K562 (cell line): Measurements from ENCODE around the gene CRABP2. TPM values are rescaled to one million over a fixed set of nuclear protein-coding genes. Genes with fewer than 3 reads are reported as not detected.

Experiments
- CREB3 ChIP-seq: fragments of 450-650 bp; conservative IDR thresholded peaks from 2 replicates; pipeline ENCODE4 v1.6.1; 2016; ENCODE audit warnings: missing genetic modification characterization, low read depth, mild to moderate bottlenecking, missing compliant biosample characterization, moderate library complexity
- EHMT2 ChIP-seq: fragments of 450-650 bp; IDR thresholded peaks from 2 replicates; pipeline ENCODE4 v1.6.1; 2018; ENCODE audit warnings: antibody characterized with exemption
- ETS2 ChIP-seq: IDR thresholded peaks from 2 replicates; pipeline ENCODE4 v1.6.1; 2016; ENCODE audit warnings: borderline replicate concordance, missing genetic modification characterization, mild to moderate bottlenecking, moderate library complexity, missing compliant biosample characterization; ENCODE audit not compliant: poor library complexity, severe bottlenecking
- IFI16 ChIP-seq: fragments of 250-450 bp; sonication (Bioruptor Pico); IDR thresholded peaks from 2 replicates; pipeline ENCODE4 v2.1.2; 2022; ENCODE audit warnings: mild to moderate bottlenecking, inconsistent platforms
- KLF13 ChIP-seq: fragments of 450-650 bp; IDR thresholded peaks from 2 replicates; pipeline ENCODE4 v1.6.1; 2016; ENCODE audit warnings: missing genetic modification characterization, low read depth, mild to moderate bottlenecking, missing compliant biosample characterization, moderate library complexity, borderline replicate concordance
- LARP7 ChIP-seq: fragments of 450-650 bp; IDR thresholded peaks from 2 replicates; pipeline ENCODE4 v1.6.1; 2016
- RBFOX2 ChIP-seq: fragments of 200-400 bp; formaldehyde crosslinking; IDR thresholded peaks from 2 replicates; pipeline ENCODE4 v1.6.1; 2017; ENCODE audit warnings: low read depth, mild to moderate bottlenecking, low read length, moderate library complexity
- SMAD1 ChIP-seq: fragments of 150-350 bp; IDR thresholded peaks from 2 replicates; pipeline ENCODE4 v1.6.1; 2014; ENCODE audit warnings: low read length, low read depth; ENCODE audit not compliant: partially characterized antibody
- SP2 ChIP-seq: IDR thresholded peaks from 2 replicates; pipeline ENCODE4 v1.6.1; 2011; ENCODE audit warnings: mild to moderate bottlenecking, low read depth, low read length, moderate library complexity; ENCODE audit not compliant: poor library complexity, severe bottlenecking; ENCODE audit errors: extremely low read depth
- TBL1XR1 ChIP-seq, 2 experiments: IDR thresholded peaks; 2 replicates each; pipeline ENCODE4 v1.6.1; 2012; ENCODE audit warnings: improper control_type of control experiment in 2 of 2, low read length in 2 of 2, mild to moderate bottlenecking in 1 of 2
- TBP ChIP-seq: optimal IDR thresholded peaks from 2 replicates; pipeline ENCODE3; 2011; ENCODE audit warnings: low read depth, low read length, improper control_type of control experiment
- TEAD2 ChIP-seq: fragments of 450-650 bp; IDR thresholded peaks from 2 replicates; pipeline ENCODE4 v1.6.1; 2016; ENCODE audit warnings: missing genetic modification characterization, control low read depth, missing compliant biosample characterization
- ZBTB11 ChIP-seq, 3 experiments: fragments of 200-800 bp in 1 of 3; fragments of 250-450 bp in 1 of 3; fragments of 450-650 bp in 1 of 3; sonication (Bioruptor Pico) in 1 of 3; sonication (Bioruptor generic) in 1 of 3; formaldehyde crosslinking in 1 of 3; IDR thresholded peaks; 2 replicates each; pipeline versions ENCODE4 v1.6.1 to v1.8.0; 2016 to 2022; ENCODE audit warnings: mild to moderate bottlenecking in 2 of 3, missing genetic modification characterization in 2 of 3, missing compliant biosample characterization in 1 of 3, moderate library complexity in 1 of 3
- ZBTB2 ChIP-seq: fragments of 450-650 bp; IDR thresholded peaks from 2 replicates; pipeline ENCODE4 v1.6.1; 2016; ENCODE audit warnings: antibody characterized with exemption
- ZNF324 ChIP-seq: fragments of 250-450 bp; sonication (Bioruptor Pico); IDR thresholded peaks from 2 replicates; pipeline ENCODE4 v1.4.0; 2020; ENCODE audit warnings: mild to moderate bottlenecking
- ZNF511 ChIP-seq: sonication (generic); formaldehyde crosslinking; IDR thresholded peaks from 2 replicates; pipeline ENCODE4 v1.8.0; 2022; ENCODE audit warnings: mild to moderate bottlenecking, missing genetic modification reagents
- polyA plus RNA-seq, 8 experiments: library from polyadenylated mRNA; depleted of rRNA in 4 of 8; stranded (reverse) in 5 of 8; unstranded in 3 of 8; fragments of >200 nt; fragmentation: Nextera tagmentation in 2 of 8; fragmentation: Illumina TruSeq in 1 of 8; extraction: Ambion mirVana in 2 of 8; extraction: Trizol in 1 of 8; gene quantifications; 2 replicates each; pipeline versions ENCODE4 v1.2.1 to v1.2.3, GENCODE V29; 2011 to 2014; ENCODE audit warnings: inconsistent platforms in 1 of 8, missing spikeins in 1 of 8
- total RNA-seq, 7 experiments: library from RNA; depleted of rRNA in 6 of 7; stranded (reverse); fragments of >200 nt in 6 of 7; fragmentation: Illumina TruSeq in 2 of 7; extraction: Trizol in 2 of 7; gene quantifications; 2 replicates each; pipeline versions ENCODE4 v1.2.1 to v1.2.3, GENCODE V29; 2011 to 2021; ENCODE audit warnings: low replicate concordance in 1 of 7
- TF ChIP-seq, protein P1 (sequence below): fragments of 250-450 bp; sonication (Bioruptor Pico); IDR thresholded peaks from 2 replicates; pipeline ENCODE4 v1.5.0; 2021

The CRABP2 gene
- total and polyA plus RNA-seq, 9 of the 15 experiments (the other 6 are each of a cell fraction or from before 2014, with no cell fraction given): 0.30 to 2.5 (median 0.82) TPM

DNA sequence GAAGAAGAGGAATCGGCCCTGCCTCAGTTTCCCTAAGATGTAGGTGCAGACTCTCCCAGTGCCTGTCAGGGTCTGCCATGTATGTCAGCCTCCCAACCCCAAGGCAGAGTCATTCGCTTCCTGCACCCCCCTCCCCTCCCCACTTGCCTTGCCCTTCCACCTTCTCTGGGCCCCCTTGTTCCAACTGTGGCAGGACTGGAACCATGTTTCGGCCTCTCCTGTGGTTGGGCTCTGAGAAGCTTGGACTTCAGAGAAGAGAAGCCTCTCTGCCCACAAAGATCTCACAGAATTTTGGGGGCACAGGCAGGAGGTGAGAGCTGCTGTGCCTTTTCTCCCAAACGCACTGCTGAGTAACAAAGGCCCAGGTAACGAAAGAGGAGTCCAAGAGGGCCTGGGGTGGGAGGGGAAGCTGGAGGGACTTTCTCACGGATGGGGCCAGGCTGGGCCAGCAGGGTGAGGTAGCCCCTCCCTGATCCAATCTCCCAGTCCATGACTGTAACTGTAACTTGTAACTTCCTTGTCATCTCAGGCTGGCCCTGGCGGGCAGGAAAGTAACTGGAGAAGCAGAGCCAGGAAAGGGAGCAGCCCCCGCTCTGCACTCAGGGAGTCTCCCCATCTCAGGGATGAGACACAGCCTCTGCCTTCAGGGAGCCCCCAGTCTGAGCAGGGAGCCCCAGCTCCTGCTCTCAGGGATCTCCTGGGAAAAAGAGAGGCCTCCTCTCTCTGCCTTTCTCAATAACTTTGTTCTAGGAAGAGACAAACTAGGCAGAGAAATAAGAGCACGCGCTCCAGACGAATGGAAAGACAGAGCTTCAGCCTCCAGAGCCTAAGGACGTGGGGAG is 11.3 kb downstream of the CRABP2 start (continued):
- TF ChIP-seq SP2 (no peak), RBFOX2 (peak; percentile 53), KLF13 (0 out of 2 replicates have a peak, but pooled peaks have one; percentile 47), TBL1XR1 (IDR thresholded peaks at IDR 0.05; ENCODE audit: low read length in 2 of 2) (no peak), ETS2 (no peak), SMAD1 (no peak), TEAD2 (no peak), ZNF324 (CRISPR knock-in tag) (no peak), ZBTB2 (no peak), ZBTB11 (CRISPR knock-in tag; IDR thresholded peaks at IDR 0.05) (no peak; a peak in 1 of 6 replicates), LARP7 (no peak), ZNF511 (CRISPR knock-in tag) (no peak), EHMT2 (no peak), CREB3 (tag) (peak; percentile 92), IFI16 (CRISPR knock-in tag) (peak; percentile 42; the same call in 1 of the 2 replicates), TBP (peak; percentile 61)
- TF ChIP-seq, protein P1, sequence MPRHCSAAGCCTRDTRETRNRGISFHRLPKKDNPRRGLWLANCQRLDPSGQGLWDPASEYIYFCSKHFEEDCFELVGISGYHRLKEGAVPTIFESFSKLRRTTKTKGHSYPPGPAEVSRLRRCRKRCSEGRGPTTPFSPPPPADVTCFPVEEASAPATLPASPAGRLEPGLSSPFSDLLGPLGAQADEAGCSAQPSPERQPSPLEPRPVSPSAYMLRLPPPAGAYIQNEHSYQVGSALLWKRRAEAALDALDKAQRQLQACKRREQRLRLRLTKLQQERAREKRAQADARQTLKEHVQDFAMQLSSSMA (CRISPR knock-in tag): no peak
